Tracheal epithelial cell (primary cell): Measurements from ENCODE around the gene NOL3. TPM values are rescaled to one million over a fixed set of nuclear protein-coding genes. Genes with fewer than 3 reads are reported as not detected.

Experiments
- total RNA-seq: library from RNA; depleted of rRNA; stranded (reverse); fragments of >200 nt; gene quantifications from 2 replicates; pipeline ENCODE4 v1.2.1, GENCODE V29; 2014

Gene NOL3
- total RNA-seq, result 30.1 and 32.4 TPM in 2 replicates

DNA sequence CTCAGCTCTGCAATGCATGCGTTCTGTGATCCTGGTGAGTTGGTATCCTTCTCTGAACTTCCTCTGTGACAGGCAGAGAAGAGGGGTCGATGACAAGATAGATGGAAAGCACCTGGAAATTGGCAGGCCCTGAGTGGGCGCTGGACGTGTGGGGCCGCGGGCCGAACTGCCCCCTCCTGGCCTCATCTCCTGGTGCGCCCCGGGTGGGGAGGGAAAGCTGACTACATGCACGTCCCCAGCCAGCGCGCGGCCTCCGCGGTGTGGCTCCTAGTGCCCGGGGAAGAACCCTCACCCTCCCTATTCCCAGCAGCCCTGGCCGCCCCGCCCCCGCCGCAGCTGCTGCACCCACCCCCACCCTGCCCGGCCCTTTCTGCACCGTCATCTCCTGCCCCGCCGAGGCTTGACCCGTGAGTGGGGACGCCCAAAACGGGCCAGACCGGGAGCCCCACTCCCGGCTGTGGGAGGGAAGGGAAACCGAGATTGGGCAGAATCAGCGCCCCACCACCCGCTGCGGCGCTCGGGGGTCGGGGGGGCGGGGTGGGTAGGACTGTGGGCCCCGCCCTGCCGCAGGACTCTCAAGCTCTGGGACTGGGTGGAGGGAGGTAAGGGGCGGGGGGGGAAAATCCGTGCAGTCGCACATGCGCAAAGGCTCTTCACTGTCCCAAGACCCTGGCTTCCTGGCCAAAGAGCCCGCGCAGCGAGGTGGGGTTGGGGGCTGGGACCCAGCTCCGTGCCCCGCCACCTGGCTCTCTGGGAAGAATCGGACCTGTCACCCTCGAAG is at the start of gene NOL3:
NOL3 (plus strand) TSS at position 371 of the 781 bp plus-strand sequence.

DNA sequence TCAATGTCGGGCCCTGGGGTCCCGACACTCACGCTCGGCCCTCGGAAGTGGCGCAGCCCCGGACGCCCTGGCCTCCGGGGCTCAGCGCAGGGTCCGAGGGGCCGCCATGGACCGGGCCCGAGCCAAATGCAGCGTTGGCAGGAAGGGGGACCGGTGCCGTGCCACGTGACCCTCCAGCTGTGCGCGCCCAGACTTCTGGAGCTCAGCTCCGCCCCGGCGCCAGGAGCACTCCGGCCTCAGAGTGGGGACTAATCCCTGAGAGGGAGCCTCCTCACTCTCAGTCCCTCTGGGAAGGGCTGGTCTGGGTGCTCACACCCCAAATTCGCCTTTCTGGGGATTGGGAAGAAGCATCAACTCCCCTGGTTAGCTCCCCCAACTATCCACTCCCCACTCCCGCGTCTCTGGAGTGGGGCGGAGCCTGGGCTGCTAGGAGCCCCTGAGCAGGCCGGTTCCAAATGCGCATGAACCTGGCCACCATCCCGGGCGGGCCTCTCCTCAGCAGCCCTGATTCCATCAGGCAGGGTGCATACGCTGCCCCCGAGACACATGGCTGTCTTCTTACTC is 19.4 kb upstream of the NOL3 start, which contains the start of gene B3GNT9:
B3GNT9 (minus strand) TSS at position 166 of the 564 bp plus-strand sequence. CDS start 513 bp downstream, outside the sequence.

DNA sequence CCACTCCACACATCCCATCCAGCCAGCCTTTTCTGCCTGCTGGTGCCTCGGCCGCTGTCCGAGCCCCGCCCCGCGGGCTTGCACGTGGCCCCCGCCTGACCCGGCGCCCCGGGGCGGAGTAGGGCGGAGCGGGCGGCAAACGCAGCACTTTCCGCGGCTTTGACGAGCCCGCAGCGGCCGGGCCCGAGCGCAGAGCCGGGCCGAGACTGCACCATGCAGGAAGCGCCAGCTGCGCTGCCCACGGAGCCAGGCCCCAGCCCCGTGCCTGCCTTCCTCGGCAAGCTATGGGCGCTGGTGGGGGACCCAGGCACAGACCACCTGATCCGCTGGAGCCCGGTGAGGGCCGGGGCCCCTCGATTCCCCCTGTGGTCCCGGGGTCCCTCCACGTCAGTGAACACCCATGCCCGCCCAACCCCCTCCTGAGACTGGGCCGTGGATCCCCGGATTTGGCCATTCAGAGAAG is 5.7 kb upstream of the NOL3 start, which contains the start of gene HSF4:
HSF4 (plus strand) TSS at position 147 of the 463 bp plus-strand sequence; CDS start at position 214, 67 bp downstream.

GRCh38 chr16:67183627-67184452 is 13.5 kb downstream of the NOL3 start, which contains the start of gene MATCAP1:
TSS of gene MATCAP1 (minus strand) at chr16:67183963. CDS start at chr16:67180610, 3,353 bp downstream.

GRCh38 chr16:67190041-67190440 is 19.7 kb downstream of the NOL3 start, which contains the start of gene EXOC3L1:
TSS of gene EXOC3L1 (minus strand) at chr16:67190136. CDS start at chr16:67189676, 460 bp downstream.

GRCh38 chr16:67191995-67192681 is 21.8 kb downstream of the NOL3 start, which contains the start of gene E2F4:
TSS of gene E2F4 (plus strand) at chr16:67192155. CDS start at chr16:67192228, 73 bp downstream.

GRCh38 chr16:67199011-67199807 is 28.9 kb downstream of the NOL3 start, which contains the start of gene ELMO3:
TSS of gene ELMO3 (plus strand) at chr16:67199131. CDS start at chr16:67199327, 196 bp downstream.

Other genes starting within 250 kb of the NOL3 start
- 62.4 and 118 TPM in 2 replicates for gene RRAD, start 245.0 kb upstream of the NOL3 start, total RNA-seq
- 189 and 217 TPM in 2 replicates for gene CIAO2B, start 236.1 kb upstream of the NOL3 start, total RNA-seq
- gene CES2, start 235.0 kb upstream of the NOL3 start, total RNA-seq, result 40.0 and 189 TPM in 2 replicates
- 2.7 and 5.3 TPM in 2 replicates for gene CES3, start 209.3 kb upstream of the NOL3 start, total RNA-seq
- gene CES4A, start 181.9 kb upstream of the NOL3 start, total RNA-seq, result 1.3 and 2.2 TPM in 2 replicates
- gene CBFB, start 141.4 kb upstream of the NOL3 start, total RNA-seq, result 95.7 and 123 TPM in 2 replicates
- gene PHAF1, start 60.6 kb upstream of the NOL3 start, total RNA-seq, result 12.1 and 12.5 TPM in 2 replicates
- 8.9 and 15.8 TPM in 2 replicates for gene B3GNT9, start 19.5 kb upstream of the NOL3 start, total RNA-seq
- gene TRADD, start 10.6 kb upstream of the NOL3 start, total RNA-seq, result 35.4 and 48.2 TPM in 2 replicates
- 8.0 and 8.3 TPM in 2 replicates for gene FBXL8, start 10.6 kb upstream of the NOL3 start, total RNA-seq
- gene HSF4, start 5.8 kb upstream of the NOL3 start, total RNA-seq, result 3.1 and 6.2 TPM in 2 replicates
- 3.6 and 3.8 TPM in 2 replicates for gene MATCAP1, start 13.4 kb downstream of the NOL3 start, total RNA-seq
- not detected in 2 replicates for gene EXOC3L1, start 19.6 kb downstream of the NOL3 start, total RNA-seq
- 51.2 and 72.3 TPM in 2 replicates for gene E2F4, start 21.6 kb downstream of the NOL3 start, total RNA-seq
- 43.7 and 49.2 TPM in 2 replicates for gene ELMO3, start 28.6 kb downstream of the NOL3 start, total RNA-seq
- gene TMEM208, start 56.6 kb downstream of the NOL3 start, total RNA-seq, result 30.4 and 45.8 TPM in 2 replicates
- gene FHOD1, start 76.9 kb downstream of the NOL3 start, total RNA-seq, result 4.0 and 4.3 TPM in 2 replicates
- gene SLC9A5, start 78.4 kb downstream of the NOL3 start, total RNA-seq, result 0.21 and 0.72 TPM in 2 replicates
- gene PLEKHG4, start 109.0 kb downstream of the NOL3 start, total RNA-seq, result 16.1 and 21.1 TPM in 2 replicates
- not detected in 2 replicates for gene KCTD19, start 156.2 kb downstream of the NOL3 start, total RNA-seq
- not detected in 2 replicates for gene LRRC36, start 156.3 kb downstream of the NOL3 start, total RNA-seq
- 0.24 and 0.43 TPM in 2 replicates for gene TPPP3, start 223.0 kb downstream of the NOL3 start, total RNA-seq
- gene ZDHHC1, start 245.9 kb downstream of the NOL3 start, total RNA-seq, result 3.4 and 3.6 TPM in 2 replicates